GM12864 (cell line): Measurements from ENCODE around the gene PCNA.

Experiments used
- DNase-seq: peaks from one replicate; pipeline ENCODE4 v3.0.0-alpha.2; 2011; ENCODE audit warnings: low read depth
- H3K4me3 ChIP-seq: 2 replicates; pipeline ENCODE4 v1.5.1; 2011; ENCODE audit warnings: mild to moderate bottlenecking, low read depth, low read length, control low read depth
- CTCF ChIP-seq: IDR thresholded peaks from 2 replicates; pipeline ENCODE4 v1.5.1; 2011; ENCODE audit warnings: low read depth, mild to moderate bottlenecking, moderate library complexity, low read length, control low read depth, inconsistent platforms; ENCODE audit errors: missing control alignments

PCNA gene

GRCh38 chr20:5141615-5142014, 21.9 kb upstream of the PCNA start:
- no peak for TF ChIP-seq CTCF
- H3K4me3 ChIP-seq, result no peak overlapping the region

GRCh38 chr20:5140195-5140594, 20.4 kb upstream of the PCNA start:
- no peak for DNase-seq
- H3K4me3 ChIP-seq, result no peak overlapping the region
- no peak for TF ChIP-seq CTCF

More at GRCh38 chr20:5141615-5142014, 21.9 kb upstream of the PCNA start:
- DNase-seq, result no peak

- no peak for DNase-seq
- H3K4me3 ChIP-seq, result no peak overlapping the region
- no peak for TF ChIP-seq CTCF
Observed at GRCh38 chr20:5136096-5136495, 16.3 kb upstream of the PCNA start.

GRCh38 chr20:5135363-5136012, 15.7 kb upstream of the PCNA start:
- H3K4me3 ChIP-seq, result no peak overlapping the region
- no peak for DNase-seq
- TF ChIP-seq CTCF, result no peak

- H3K4me3 ChIP-seq, result no peak overlapping the region
- DNase-seq, result no peak
- TF ChIP-seq CTCF, result no peak
Observed at GRCh38 chr20:5133998-5134397, 14.2 kb upstream of the PCNA start.

- H3K4me3 ChIP-seq, result no peak overlapping the region
- DNase-seq, result no peak
- no peak for TF ChIP-seq CTCF
Observed at GRCh38 chr20:5131502-5131901, 11.7 kb upstream of the PCNA start.

GRCh38 chr20:5128886-5129285, 9.1 kb upstream of the PCNA start:
- TF ChIP-seq CTCF, result no peak
- no peak overlapping the region for H3K4me3 ChIP-seq
- DNase-seq, result no peak
